Keratinocyte (primary cell): ENCODE measurements around the gene TTC33. TPM values are rescaled to one million over a fixed set of nuclear protein-coding genes. Genes with fewer than 3 reads are reported as not detected.

ENCODE experiments used
- DNase-seq: peaks from one replicate; pipeline ENCODE4 v3.0.0-alpha.2; 2011; ENCODE audit warnings: low read depth, missing footprints, low spot score
- FAIRE-seq: peaks from 2 replicates; lab custom pipeline; 2011; peaks lifted over from hg19 to GRCh38; lab: Jason Lieb, UNC
- H2AFZ ChIP-seq: 2 replicates; pipeline ENCODE4 v1.6.0; 2012; ENCODE audit warnings: low read length, control low read depth, inconsistent platforms; ENCODE audit not compliant: control insufficient read depth
- H3K27ac ChIP-seq: 2 replicates; pipeline ENCODE4 v1.5.1; 2011; ENCODE audit warnings: low read length; ENCODE audit not compliant: control insufficient read depth, insufficient read depth
- H3K27me3 ChIP-seq: 3 replicates; pipeline ENCODE4 v1.6.0; 2011; ENCODE audit warnings: low read length; ENCODE audit not compliant: control insufficient read depth, insufficient read depth; ENCODE audit errors: extremely low read depth
- H3K36me3 ChIP-seq, 2 experiments: 2 replicates in 1 of 2; 3 replicates in 1 of 2; pipeline ENCODE4 v1.5.1; 2011; ENCODE audit warnings: low read length in 2 of 2, mild to moderate bottlenecking in 1 of 2; ENCODE audit not compliant: control insufficient read depth in 2 of 2, insufficient read depth in 2 of 2; ENCODE audit errors: extremely low read depth in 1 of 2
- H3K4me1 ChIP-seq: 3 replicates; pipeline ENCODE4 v1.5.1; 2011; ENCODE audit warnings: low read length; ENCODE audit not compliant: control insufficient read depth, insufficient read depth; ENCODE audit errors: extremely low read depth
- H3K4me2 ChIP-seq: 3 replicates; pipeline ENCODE4 v1.6.0; 2011; ENCODE audit warnings: low read depth, low read length; ENCODE audit not compliant: control insufficient read depth, insufficient read depth; ENCODE audit errors: extremely low read depth
- H3K4me3 ChIP-seq, 3 experiments: fragments of 200-600 bp in 1 of 3; sonication (generic) in 1 of 3; 2 replicates in 2 of 3; 3 replicates in 1 of 3; pipeline ENCODE4 v1.5.1; 2011 to 2016; ENCODE audit warnings: low read length in 3 of 3, mild to moderate bottlenecking in 3 of 3, control low read depth in 2 of 3, inconsistent platforms in 1 of 3, low read depth in 1 of 3, mixed read lengths in 1 of 3, mixed run types in 1 of 3, moderate library complexity in 1 of 3; ENCODE audit not compliant: control insufficient read depth in 2 of 3, insufficient read depth in 2 of 3; ENCODE audit errors: extremely low read depth in 1 of 3
- H3K79me2 ChIP-seq: 2 replicates; pipeline ENCODE4 v1.6.0; 2012; ENCODE audit warnings: low read length; ENCODE audit not compliant: control insufficient read depth, insufficient read depth
- H3K9ac ChIP-seq: 3 replicates; pipeline ENCODE4 v1.6.0; 2011; ENCODE audit warnings: low read length; ENCODE audit not compliant: control insufficient read depth, insufficient read depth; ENCODE audit errors: extremely low read depth
- H3K9me1 ChIP-seq: 3 replicates; pipeline ENCODE4 v1.6.0; 2011; ENCODE audit warnings: low read length; ENCODE audit not compliant: control insufficient read depth, insufficient read depth; ENCODE audit errors: extremely low read depth
- H3K9me3 ChIP-seq: 2 replicates; pipeline ENCODE4 v1.5.1; 2012; ENCODE audit warnings: low read depth, low read length; ENCODE audit not compliant: control insufficient read depth
- H4K20me1 ChIP-seq: 3 replicates; pipeline ENCODE4 v1.6.0; 2011; ENCODE audit warnings: low read length; ENCODE audit not compliant: control insufficient read depth, insufficient read depth; ENCODE audit errors: extremely low read depth
- EZH2 ChIP-seq: IDR thresholded peaks from one replicate; pipeline ENCODE4 v1.6.1; 2012; ENCODE audit warnings: inconsistent platforms, mild to moderate bottlenecking, low read length, moderate library complexity
- dilution Hi-C: fragments of 300-500 bp; cut with MboI; formaldehyde crosslinking; loops from one replicate; pipeline ENCODE4 v1.7.0; 2020; ENCODE audit warnings: low sequenced_read_pairs; ENCODE audit not compliant: extremely low pct_ligation_motif_present
- polyA plus RNA-seq, 5 experiments: library from polyadenylated mRNA; depleted of rRNA in 3 of 5; stranded (reverse) in 3 of 5; stranded (forward) in 1 of 5; unstranded in 1 of 5; fragments of >200 nt; gene quantifications; 1 replicate in 1 of 5; 2 replicates in 3 of 5; 3 replicates in 1 of 5; pipeline versions ENCODE4 v1.2.1 to v1.2.3, GENCODE V29; 2011 to 2012; ENCODE audit warnings: missing spikeins in 2 of 5, low read depth in 1 of 5, low replicate concordance in 1 of 5
- TF ChIP-seq, protein P1 (sequence below), 3 experiments: IDR thresholded peaks in 1 of 3; conservative IDR thresholded peaks in 1 of 3; optimal IDR thresholded peaks in 1 of 3; 2 replicates in 2 of 3; 3 replicates in 1 of 3; pipeline versions ENCODE3 to v1.5.1; 2011; ENCODE audit warnings: low read length in 3 of 3, mild to moderate bottlenecking in 3 of 3, moderate library complexity in 2 of 3, control low read depth in 1 of 3, inconsistent platforms in 1 of 3; ENCODE audit not compliant: insufficient read depth in 2 of 3; ENCODE audit errors: extremely low read depth in 1 of 3

TTC33 gene
- polyA plus RNA-seq, 1 donor (not counting 4 experiments of a cell fraction or from before 2014, with no cell fraction given): 7.1 TPM

DNA sequence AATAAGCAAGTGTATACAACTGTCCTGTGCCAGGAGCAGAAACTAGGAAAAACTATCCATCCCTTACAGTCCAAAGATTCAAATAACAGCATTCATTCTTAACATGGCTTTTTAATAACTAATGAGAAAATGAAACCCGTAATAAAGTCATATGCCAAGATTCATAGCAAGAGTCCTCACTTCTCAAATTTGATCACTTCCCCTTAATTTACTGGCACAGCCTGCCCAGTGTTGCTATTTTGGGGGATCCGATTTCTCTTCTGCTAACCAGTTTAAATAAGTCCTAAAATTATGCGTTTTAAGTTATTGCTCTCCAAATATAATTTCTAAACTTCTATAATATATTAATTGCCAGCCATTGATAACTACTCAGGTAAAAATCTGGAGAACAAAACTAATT, 253.0 kb downstream of the TTC33 start:
- no peak overlapping the region for H2AFZ ChIP-seq
- DNase-seq (no peak), FAIRE-seq (no peak)
- H3K36me3 ChIP-seq: no peaks in the 10 kb centered on the region
- H3K9me3 ChIP-seq: no peaks in the 10 kb centered on the region
- H3K79me2 ChIP-seq: no peaks in the 10 kb centered on the region
- no peaks in the 10 kb centered on the region for H3K27me3 ChIP-seq
- H4K20me1 ChIP-seq: no peaks in the 10 kb centered on the region
- no peak overlapping the region for H3K9ac ChIP-seq
- no peak overlapping the region for H3K27ac ChIP-seq
- no peaks in the 10 kb centered on the region for H3K9me1 ChIP-seq
- dilution Hi-C loops: no loop called here
- no peak overlapping the region for H3K4me2 ChIP-seq
- H3K4me3 ChIP-seq: no peak overlapping the region
- no peak for TF ChIP-seq EZH2
- TF ChIP-seq, protein P1, sequence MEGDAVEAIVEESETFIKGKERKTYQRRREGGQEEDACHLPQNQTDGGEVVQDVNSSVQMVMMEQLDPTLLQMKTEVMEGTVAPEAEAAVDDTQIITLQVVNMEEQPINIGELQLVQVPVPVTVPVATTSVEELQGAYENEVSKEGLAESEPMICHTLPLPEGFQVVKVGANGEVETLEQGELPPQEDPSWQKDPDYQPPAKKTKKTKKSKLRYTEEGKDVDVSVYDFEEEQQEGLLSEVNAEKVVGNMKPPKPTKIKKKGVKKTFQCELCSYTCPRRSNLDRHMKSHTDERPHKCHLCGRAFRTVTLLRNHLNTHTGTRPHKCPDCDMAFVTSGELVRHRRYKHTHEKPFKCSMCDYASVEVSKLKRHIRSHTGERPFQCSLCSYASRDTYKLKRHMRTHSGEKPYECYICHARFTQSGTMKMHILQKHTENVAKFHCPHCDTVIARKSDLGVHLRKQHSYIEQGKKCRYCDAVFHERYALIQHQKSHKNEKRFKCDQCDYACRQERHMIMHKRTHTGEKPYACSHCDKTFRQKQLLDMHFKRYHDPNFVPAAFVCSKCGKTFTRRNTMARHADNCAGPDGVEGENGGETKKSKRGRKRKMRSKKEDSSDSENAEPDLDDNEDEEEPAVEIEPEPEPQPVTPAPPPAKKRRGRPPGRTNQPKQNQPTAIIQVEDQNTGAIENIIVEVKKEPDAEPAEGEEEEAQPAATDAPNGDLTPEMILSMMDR (optimal IDR thresholded peaks at IDR 0.05 in 1 of 3, IDR thresholded peaks at IDR 0.05 in 1 of 3, conservative IDR thresholded peaks at IDR 0.05 in 1 of 3; ENCODE audit: extremely low read depth in 1 of 3, insufficient read depth in 2 of 3, low read length in 3 of 3): no peak
- H3K4me1 ChIP-seq: peaks cover 2% of the 10 kb centered on the region

DNA sequence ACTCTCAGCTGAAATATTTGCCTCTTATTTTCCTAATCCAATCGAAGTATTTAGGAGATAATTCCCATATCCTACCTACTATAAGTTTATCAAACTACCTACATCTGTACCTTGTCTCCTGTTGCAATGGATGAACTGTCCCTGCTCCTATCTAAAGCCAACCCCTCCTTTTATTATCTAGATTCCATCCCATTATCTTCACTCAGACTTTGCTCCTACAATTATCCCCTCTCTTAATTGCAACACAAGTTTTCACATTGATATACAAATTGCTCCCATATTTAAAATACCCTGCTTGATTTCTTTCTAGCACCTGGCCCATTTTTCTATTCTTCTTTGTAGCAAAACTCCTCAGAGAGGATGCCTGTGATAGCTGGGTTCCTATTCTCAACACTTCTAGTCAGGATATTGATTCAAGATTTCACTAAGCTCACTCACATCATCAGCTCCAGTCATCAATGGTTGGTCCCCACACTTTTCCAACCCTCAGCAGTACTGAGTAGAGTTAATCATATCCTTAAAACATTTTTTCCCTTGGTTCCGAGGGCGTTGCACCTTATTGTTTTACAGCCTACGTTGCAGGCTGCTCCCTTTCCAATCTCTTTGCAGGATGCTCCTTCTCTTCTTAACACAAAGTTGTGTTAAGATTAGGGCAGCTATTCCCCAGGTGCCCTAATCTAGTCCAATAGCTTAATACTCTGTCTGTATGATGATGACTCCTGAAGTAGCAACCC, 253.9 kb downstream of the TTC33 start:
- no peak overlapping the region for H3K9ac ChIP-seq
- no peaks in the 10 kb centered on the region for H3K79me2 ChIP-seq
- H3K4me3 ChIP-seq: no peak overlapping the region
- no peak overlapping the region for H3K4me2 ChIP-seq
- no peaks in the 10 kb centered on the region for H3K9me1 ChIP-seq
- no peak overlapping the region for H3K27ac ChIP-seq
- FAIRE-seq: no peak
- H3K27me3 ChIP-seq: no peaks in the 10 kb centered on the region
- no peak overlapping the region for H2AFZ ChIP-seq
- no peaks in the 10 kb centered on the region for H4K20me1 ChIP-seq
- DNase-seq: no peak
- H3K4me1 ChIP-seq: peaks cover 5% of the 10 kb centered on the region
- TF ChIP-seq, protein P1 (optimal IDR thresholded peaks at IDR 0.05 in 1 of 3, IDR thresholded peaks at IDR 0.05 in 1 of 3, conservative IDR thresholded peaks at IDR 0.05 in 1 of 3; ENCODE audit: extremely low read depth in 1 of 3, insufficient read depth in 2 of 3, low read length in 3 of 3): no peak
- TF ChIP-seq EZH2: no peak
- dilution Hi-C loops: no loop called here
- no peaks in the 10 kb centered on the region for H3K9me3 ChIP-seq
- H3K36me3 ChIP-seq: no peaks in the 10 kb centered on the region
